OCI-LY1 (cell line): Measurements from ENCODE around the gene ARMC6.

Source experiments
- EZH2 ChIP-seq: fragments of 200-600 bp; sonication (generic), shearing (Covaris generic); IDR thresholded peaks from 2 replicates; pipeline ENCODE4 v1.8.0; 2017; ENCODE audit warnings: borderline replicate concordance, mixed run types, mild to moderate bottlenecking, antibody characterized with exemption, low read length, moderate library complexity, mixed read lengths
- TF ChIP-seq, protein P1 (sequence below): fragments of 200-600 bp; sonication (generic), shearing (Covaris generic); IDR thresholded peaks from 2 replicates; pipeline ENCODE4 v1.5.1; 2017; ENCODE audit warnings: mild to moderate bottlenecking, antibody characterized with exemption, low read length, moderate library complexity, mixed read lengths

DNA sequence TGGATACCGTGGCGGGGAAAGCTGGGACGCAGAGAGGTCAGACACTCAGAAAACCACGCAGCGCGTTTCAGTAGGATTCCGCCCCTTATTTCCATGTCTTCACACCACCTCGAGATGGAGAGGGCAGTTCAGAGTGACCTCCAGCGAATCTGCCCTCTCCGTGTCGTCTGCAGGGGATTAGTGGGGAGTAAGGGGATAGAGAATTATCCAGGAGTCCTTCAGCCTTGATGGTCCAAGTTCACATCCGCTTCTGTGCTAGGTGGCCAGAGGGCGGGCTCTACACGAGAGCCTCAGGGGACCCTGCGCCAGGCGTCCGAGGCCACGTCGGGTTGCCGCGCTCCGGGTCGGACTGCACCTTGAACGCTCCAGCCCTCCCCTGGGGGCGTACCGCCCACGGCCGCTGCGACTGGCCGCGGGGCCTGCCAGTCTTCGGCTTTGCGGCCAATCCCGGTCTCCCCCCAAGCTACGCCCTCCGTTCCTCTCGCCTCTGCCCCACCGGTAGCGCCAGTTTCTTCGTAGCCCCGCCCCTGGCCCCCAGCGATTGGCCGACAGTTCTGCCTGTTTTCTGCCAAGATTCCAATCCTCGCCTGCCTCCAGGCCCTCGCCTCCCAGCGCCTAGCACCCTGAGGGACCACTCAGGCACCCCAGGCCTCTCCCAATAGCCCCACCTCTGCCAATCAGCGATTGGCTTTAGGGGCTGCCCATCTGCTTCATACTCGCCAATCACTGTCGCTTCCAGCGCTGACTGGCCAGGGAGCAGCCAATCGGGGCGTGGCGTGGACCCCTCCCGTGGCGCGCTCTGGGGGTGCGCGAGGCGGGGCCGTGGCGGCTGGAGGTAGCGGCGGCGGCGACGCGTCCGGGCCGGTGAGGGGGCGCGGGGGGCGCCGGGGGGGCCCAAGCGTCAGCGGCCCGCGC lies 30.0 kb downstream of the ARMC6 start, which contains the start of gene SLC25A42:
- TF ChIP-seq, protein P1, sequence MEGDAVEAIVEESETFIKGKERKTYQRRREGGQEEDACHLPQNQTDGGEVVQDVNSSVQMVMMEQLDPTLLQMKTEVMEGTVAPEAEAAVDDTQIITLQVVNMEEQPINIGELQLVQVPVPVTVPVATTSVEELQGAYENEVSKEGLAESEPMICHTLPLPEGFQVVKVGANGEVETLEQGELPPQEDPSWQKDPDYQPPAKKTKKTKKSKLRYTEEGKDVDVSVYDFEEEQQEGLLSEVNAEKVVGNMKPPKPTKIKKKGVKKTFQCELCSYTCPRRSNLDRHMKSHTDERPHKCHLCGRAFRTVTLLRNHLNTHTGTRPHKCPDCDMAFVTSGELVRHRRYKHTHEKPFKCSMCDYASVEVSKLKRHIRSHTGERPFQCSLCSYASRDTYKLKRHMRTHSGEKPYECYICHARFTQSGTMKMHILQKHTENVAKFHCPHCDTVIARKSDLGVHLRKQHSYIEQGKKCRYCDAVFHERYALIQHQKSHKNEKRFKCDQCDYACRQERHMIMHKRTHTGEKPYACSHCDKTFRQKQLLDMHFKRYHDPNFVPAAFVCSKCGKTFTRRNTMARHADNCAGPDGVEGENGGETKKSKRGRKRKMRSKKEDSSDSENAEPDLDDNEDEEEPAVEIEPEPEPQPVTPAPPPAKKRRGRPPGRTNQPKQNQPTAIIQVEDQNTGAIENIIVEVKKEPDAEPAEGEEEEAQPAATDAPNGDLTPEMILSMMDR = no peak
- no peak for TF ChIP-seq EZH2
